ENCODE measurements around the gene SOWAHD. TPM values are rescaled to one million over a fixed set of nuclear protein-coding genes. Genes with fewer than 3 reads are reported as not detected.
"Not testable (repeated sequence)": the region's sequence is repeated elsewhere in the genome, so short reads cannot be mapped to it uniquely, and the experiment has no call there.

Gene SOWAHD
- total RNA-seq, 1 experiment from 2014 or later = 0.98 TPM

GRCh38 chrX:119802546-119802945 lies 44.2 kb downstream of the SOWAHD start:
- WGBS (ENCODE audit: extremely low coverage, insufficient read length, low lambda C conversion rate) = no CpG with 5 or more reads among the region's 8 CpGs
- no peak overlapping the region for H2AK5ac ChIP-seq (ENCODE audit: insufficient read length, low read length)
- H3K4me3 Mint-ChIP-seq = no peak overlapping the region

GRCh38 chrX:119808461-119808860 lies 50.1 kb downstream of the SOWAHD start:
- H2BK20ac ChIP-seq (ENCODE audit: low read depth, low read length, poor library complexity, severe bottlenecking); H3K27ac Mint-ChIP-seq; H3K36me3 Mint-ChIP-seq (ENCODE audit: insufficient read depth in 1 of 3, low read depth in 3 of 3); H3K27me3 Mint-ChIP-seq (ENCODE audit: low read depth); H4K8ac ChIP-seq (replicated peaks; ENCODE audit: insufficient read length, low read depth, low read length); H2BK15ac ChIP-seq (ENCODE audit: low read depth, low read length); H3K14ac ChIP-seq (ENCODE audit: insufficient read depth, low read length); H3K4me1 Mint-ChIP-seq; H3K4me2 ChIP-seq (ENCODE audit: insufficient read depth, insufficient read length, low read length); H3K79me2 ChIP-seq (ENCODE audit: insufficient read depth, low read length); DNase-seq; H2BK12ac ChIP-seq (ENCODE audit: insufficient read length, low read depth, low read length); H4K91ac ChIP-seq (ENCODE audit: insufficient read length, low read depth, low read length); H3K18ac ChIP-seq (ENCODE audit: insufficient read length, low read depth, low read length); H3K23ac ChIP-seq (ENCODE audit: insufficient read length, low read depth, low read length); H3K4me3 Mint-ChIP-seq; H3K4ac ChIP-seq (ENCODE audit: low read depth, low read length); H3K79me1 ChIP-seq (ENCODE audit: insufficient read depth, low read depth, low read length, poor library complexity, severe bottlenecking); H2AK5ac ChIP-seq (ENCODE audit: insufficient read length, low read length); H3K27ac ChIP-seq (ENCODE audit: insufficient read length, low read depth, low read length); H2BK120ac ChIP-seq (ENCODE audit: low read depth, low read length, poor library complexity, severe bottlenecking); H3K27me3 ChIP-seq (ENCODE audit: insufficient read depth, low read length); H4K5ac ChIP-seq (ENCODE audit: insufficient read length, low read depth, low read length); H3T11ph ChIP-seq (ENCODE audit: low read length); H2AFZ ChIP-seq (ENCODE audit: low read length); H3K56ac ChIP-seq (ENCODE audit: insufficient read length, low read depth, low read length); H3K23me2 ChIP-seq (ENCODE audit: insufficient read length, low read depth, low read length, poor library complexity, severe bottlenecking); H4K20me1 ChIP-seq (ENCODE audit: control insufficient read depth, insufficient read depth, insufficient read length); H2BK5ac ChIP-seq (ENCODE audit: insufficient read length, low read length); H3K9ac ChIP-seq (ENCODE audit: extremely low read depth, insufficient read length, low read length); H3K4me1 ChIP-seq (ENCODE audit: insufficient read depth, low read length): not testable (repeated sequence)
- WGBS (ENCODE audit: extremely low coverage, insufficient read length, low lambda C conversion rate) = no CpG with 5 or more reads among the region's 4 CpGs
- peaks cover 38% of the 10 kb centered on the region for H3K9me3 ChIP-seq (ENCODE audit: control insufficient read depth, low read depth, low read length)
- peaks cover 57 to 73% of the 10 kb centered on the region in 2 experiments for H3K9me3 Mint-ChIP-seq

More at GRCh38 chrX:119802546-119802945, 44.2 kb downstream of the SOWAHD start:
- Mint-ChIP-seq H3K27me3 (ENCODE audit: low read depth) (no peaks in the 10 kb centered on the region; the same call in 1 of the 2 replicates), H3K4me1 (no peaks in the 10 kb centered on the region), H3K9me3 (peaks cover 56 to 71% of the 10 kb centered on the region in 2 experiments), H3K36me3 (ENCODE audit: insufficient read depth in 1 of 3, low read depth in 3 of 3) (peaks cover 0 to 3% (median 3%) of the 10 kb centered on the region in 3 experiments; a peak in 5 of 7 replicates), H3K27ac (no peak overlapping the region; a peak in 1 of 7 replicates)
- DNase-seq = no peak
- H3K56ac ChIP-seq (ENCODE audit: insufficient read length, low read depth, low read length) = no peak overlapping the region
- no peak overlapping the region for H2BK20ac ChIP-seq (ENCODE audit: low read depth, low read length, poor library complexity, severe bottlenecking)
- H2BK15ac ChIP-seq (ENCODE audit: low read depth, low read length) = no peak overlapping the region
- H3K9ac ChIP-seq (ENCODE audit: extremely low read depth, insufficient read length, low read length) = no peak overlapping the region
- no peak overlapping the region for H3K23ac ChIP-seq (ENCODE audit: insufficient read length, low read depth, low read length)
- H3K27me3 ChIP-seq (ENCODE audit: insufficient read depth, low read length) = no peaks in the 10 kb centered on the region
- H2AFZ ChIP-seq (ENCODE audit: low read length) = no peak overlapping the region
- H3K79me1 ChIP-seq (ENCODE audit: insufficient read depth, low read depth, low read length, poor library complexity, severe bottlenecking) = no peaks in the 10 kb centered on the region
- no peak overlapping the region for H3K27ac ChIP-seq (ENCODE audit: insufficient read length, low read depth, low read length)
- H2BK12ac ChIP-seq (ENCODE audit: insufficient read length, low read depth, low read length) = no peak overlapping the region
- no peak overlapping the region for H4K91ac ChIP-seq (ENCODE audit: insufficient read length, low read depth, low read length)
- H4K8ac ChIP-seq (replicated peaks; ENCODE audit: insufficient read length, low read depth, low read length) = no peak overlapping the region
- H3K79me2 ChIP-seq (ENCODE audit: insufficient read depth, low read length) = no peaks in the 10 kb centered on the region
- H3T11ph ChIP-seq (ENCODE audit: low read length) = no peak overlapping the region
- H4K20me1 ChIP-seq (ENCODE audit: control insufficient read depth, insufficient read depth, insufficient read length) = no peaks in the 10 kb centered on the region
- H3K18ac ChIP-seq (ENCODE audit: insufficient read length, low read depth, low read length) = no peak overlapping the region
- no peak overlapping the region for H2BK5ac ChIP-seq (ENCODE audit: insufficient read length, low read length)
- no peak overlapping the region for H3K4me2 ChIP-seq (ENCODE audit: insufficient read depth, insufficient read length, low read length)
- no peak for TF ChIP-seq CTCF (conservative IDR thresholded peaks at IDR 0.05)
- H3K4ac ChIP-seq (ENCODE audit: low read depth, low read length) = no peak overlapping the region
- no peak overlapping the region for H4K5ac ChIP-seq (ENCODE audit: insufficient read length, low read depth, low read length)
- no peaks in the 10 kb centered on the region for H3K4me1 ChIP-seq (ENCODE audit: insufficient read depth, low read length)
- H3K23me2 ChIP-seq (ENCODE audit: insufficient read length, low read depth, low read length, poor library complexity, severe bottlenecking) = no peaks in the 10 kb centered on the region
- no peak overlapping the region for H3K14ac ChIP-seq (ENCODE audit: insufficient read depth, low read length)
- H2BK120ac ChIP-seq (ENCODE audit: low read depth, low read length, poor library complexity, severe bottlenecking) = no peak overlapping the region
- peaks cover 10% of the 10 kb centered on the region for H3K9me3 ChIP-seq (ENCODE audit: control insufficient read depth, low read depth, low read length)
